Kidney epithelial cell (primary cell): ENCODE measurements around the gene ADORA3. TPM values are rescaled to one million over a fixed set of nuclear protein-coding genes. Genes with fewer than 3 reads are reported as not detected.

Source experiments
- DNase-seq: peaks from one replicate; pipeline ENCODE4 v3.0.0-alpha.2; 2010; ENCODE audit warnings: low read depth
- H3K27me3 ChIP-seq: 2 replicates; pipeline ENCODE4 v1.6.0; 2011; ENCODE audit warnings: low read length; ENCODE audit not compliant: control insufficient read depth, insufficient read depth
- H3K36me3 ChIP-seq: 2 replicates; pipeline ENCODE4 v1.5.1; 2011; ENCODE audit warnings: low read length; ENCODE audit not compliant: control insufficient read depth, insufficient read depth
- H3K4me3 ChIP-seq: 2 replicates; pipeline ENCODE4 v1.5.1; 2011; ENCODE audit warnings: low read depth, mild to moderate bottlenecking, control low read depth, low read length
- CTCF ChIP-seq: IDR thresholded peaks from 2 replicates; pipeline ENCODE4 v1.5.1; 2011; ENCODE audit warnings: mild to moderate bottlenecking, moderate library complexity, low read length, control low read depth, inconsistent platforms; ENCODE audit not compliant: insufficient read depth, poor library complexity, severe bottlenecking
- total RNA-seq: library from RNA; depleted of rRNA; stranded (reverse); fragments of >200 nt; gene quantifications from 2 replicates; pipeline ENCODE4 v1.2.3, GENCODE V29; 2015

ADORA3 gene
- total RNA-seq, 1 donor from 2014 or later = not detected

GRCh38 chr1:111512132-111512889, 8.9 kb upstream of the ADORA3 start:
- Histone ChIP-seq H3K4me3 (no peak overlapping the region), H3K27me3 (no peaks in the 10 kb centered on the region), H3K36me3 (no peaks in the 10 kb centered on the region)
- DNase-seq = no peak
- no peak for TF ChIP-seq CTCF

DNA sequence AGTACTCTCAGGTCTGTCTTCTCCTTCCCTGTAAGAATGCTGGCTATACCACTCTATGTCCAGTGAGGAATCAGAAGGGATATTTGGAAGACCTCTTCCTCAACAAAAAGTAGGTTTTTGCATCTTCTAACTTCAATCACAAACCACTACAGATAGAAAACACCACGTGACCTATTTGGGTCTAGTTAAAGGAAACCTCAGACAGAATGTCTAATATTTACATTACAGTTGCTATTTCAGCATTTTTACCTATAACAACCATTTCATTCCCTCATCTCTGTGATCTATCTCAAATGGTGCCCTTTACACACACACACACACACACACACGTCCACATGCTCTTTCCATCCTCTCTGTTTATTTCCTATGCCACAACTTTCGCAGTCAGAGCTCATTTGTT, 7.9 kb upstream of the ADORA3 start:
- no peak for DNase-seq
- no peak for TF ChIP-seq CTCF
- no peak overlapping the region for H3K4me3 ChIP-seq
- H3K36me3 ChIP-seq = no peaks in the 10 kb centered on the region
- no peaks in the 10 kb centered on the region for H3K27me3 ChIP-seq

DNA sequence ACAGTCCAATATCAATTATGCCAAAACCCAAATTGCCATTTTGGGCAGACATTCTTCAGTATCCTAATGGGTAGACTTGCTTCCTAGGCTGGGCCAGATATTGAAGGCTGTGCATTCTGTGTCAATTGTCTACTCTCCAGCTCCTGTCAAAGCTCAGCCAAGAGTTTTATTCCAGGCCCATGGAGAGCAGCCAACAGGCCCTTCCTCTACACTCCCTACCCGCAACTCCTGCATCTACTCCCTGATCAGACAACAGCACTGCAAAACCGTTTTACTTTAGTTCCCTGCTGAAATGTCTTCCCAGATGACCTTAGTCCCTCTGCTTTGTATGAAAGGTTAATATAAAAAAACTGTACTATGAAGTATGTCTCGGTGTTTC, 6.6 kb upstream of the ADORA3 start:
- no peak for DNase-seq
- H3K27me3 ChIP-seq = no peaks in the 10 kb centered on the region
- no peak overlapping the region for H3K4me3 ChIP-seq
- no peak for TF ChIP-seq CTCF
- H3K36me3 ChIP-seq = no peaks in the 10 kb centered on the region

DNA sequence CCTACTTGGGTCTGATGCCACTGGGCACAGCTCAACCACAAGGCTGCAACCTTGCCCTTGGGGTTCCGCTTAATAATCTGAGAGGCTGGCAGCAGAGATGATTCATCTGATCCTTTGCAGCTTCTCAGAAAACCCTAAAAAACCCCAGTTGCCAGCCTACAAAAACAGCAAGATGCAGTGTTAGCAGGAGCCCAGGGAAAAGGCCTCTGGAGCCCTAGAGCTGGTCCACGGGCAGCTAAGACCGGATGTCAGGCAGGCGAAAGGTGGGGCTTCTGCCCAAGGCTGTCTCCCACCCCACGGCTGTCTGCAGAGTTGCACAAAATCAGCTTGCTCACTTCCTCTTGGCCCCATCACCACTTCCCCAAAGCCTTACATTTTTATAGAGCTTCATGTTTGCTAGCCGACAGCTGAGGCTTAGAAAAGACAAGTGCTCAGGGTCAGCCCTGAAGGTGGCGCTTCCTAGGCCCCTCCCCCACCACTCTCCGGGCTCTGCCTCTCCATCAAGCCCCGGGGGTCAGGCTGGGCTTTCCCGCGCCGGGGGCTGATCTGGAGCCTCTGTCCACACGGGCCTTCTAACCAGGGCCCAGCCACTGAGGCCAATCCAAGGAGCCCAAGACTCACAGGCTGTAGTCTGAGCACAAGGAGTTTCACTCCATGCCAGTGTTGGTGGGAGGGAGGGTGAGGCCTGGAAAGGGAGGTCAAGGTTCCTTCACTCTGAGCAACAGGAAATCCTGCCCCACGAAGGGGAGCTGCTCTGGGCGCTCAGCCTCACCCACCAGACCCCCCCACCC, 4.2 kb upstream of the ADORA3 start:
- H3K36me3 ChIP-seq = no peaks in the 10 kb centered on the region
- H3K4me3 ChIP-seq = no peak overlapping the region
- TF ChIP-seq CTCF = peak; percentile 41
- DNase-seq = no peak
- H3K27me3 ChIP-seq = no peaks in the 10 kb centered on the region

DNA sequence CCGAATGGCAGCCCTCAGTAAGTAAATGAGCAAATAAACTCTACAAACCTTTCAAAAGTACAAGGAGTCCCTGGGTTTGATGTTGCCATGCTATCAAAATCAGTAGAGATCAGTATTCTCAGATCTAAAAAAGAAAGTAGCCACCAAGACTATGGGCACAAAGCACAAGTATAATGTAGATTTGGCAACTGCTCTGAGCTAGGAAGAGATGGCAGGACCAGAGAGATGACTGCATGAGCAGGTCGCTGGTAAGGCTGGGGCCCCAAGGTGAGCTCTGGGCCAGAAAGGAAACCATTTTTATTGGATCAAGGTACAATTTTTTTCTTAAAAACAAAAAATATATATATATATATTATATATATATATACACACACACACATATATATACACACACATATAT, 3.1 kb upstream of the ADORA3 start:
- Histone ChIP-seq H3K4me3 (no peak overlapping the region), H3K27me3 (no peaks in the 10 kb centered on the region), H3K36me3 (no peaks in the 10 kb centered on the region)
- TF ChIP-seq CTCF = no peak
- no peak for DNase-seq
